SK-N-MC (cell line): Measurements from ENCODE around the gene FSTL1.

Experiments used
- EZH2 ChIP-seq: fragments of 200-600 bp; sonication (generic); IDR thresholded peaks from one replicate; pipeline ENCODE4 v1.6.1; 2017; ENCODE audit warnings: antibody characterized with exemption
- POLR2AphosphoS5 ChIP-seq: IDR thresholded peaks from 2 replicates; pipeline ENCODE4 v1.6.1; 2012; ENCODE audit warnings: mild to moderate bottlenecking, low read depth, low read length, borderline replicate concordance

DNA sequence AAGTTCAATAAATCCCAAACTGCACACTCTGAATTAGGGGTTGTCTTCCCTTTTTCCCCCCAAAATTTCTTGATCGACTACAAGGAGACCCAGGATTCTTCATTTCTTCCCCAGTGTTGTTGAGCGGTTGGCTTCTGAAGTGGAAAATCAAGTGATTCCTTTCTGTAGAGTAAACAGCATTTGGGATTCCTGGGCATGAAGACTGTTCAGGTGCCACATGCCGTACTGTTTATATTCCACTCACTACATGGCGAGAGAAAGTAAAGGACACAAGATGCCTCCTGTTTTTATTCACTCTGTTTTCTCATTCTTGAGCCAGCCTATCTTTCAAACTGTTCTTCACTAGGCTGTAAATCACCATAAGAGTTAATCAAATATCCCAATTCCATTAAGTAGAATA lies 12.6 kb downstream of the FSTL1 start:
- TF ChIP-seq POLR2AphosphoS5 (no peak), EZH2 (no peak)
